ENCODE data around the gene NKAIN2. TPM values are rescaled to one million over a fixed set of nuclear protein-coding genes. Genes with fewer than 3 reads are reported as not detected.

Gene NKAIN2
- total RNA-seq, 1 experiment from 2014 or later, result 2.2 TPM

DNA sequence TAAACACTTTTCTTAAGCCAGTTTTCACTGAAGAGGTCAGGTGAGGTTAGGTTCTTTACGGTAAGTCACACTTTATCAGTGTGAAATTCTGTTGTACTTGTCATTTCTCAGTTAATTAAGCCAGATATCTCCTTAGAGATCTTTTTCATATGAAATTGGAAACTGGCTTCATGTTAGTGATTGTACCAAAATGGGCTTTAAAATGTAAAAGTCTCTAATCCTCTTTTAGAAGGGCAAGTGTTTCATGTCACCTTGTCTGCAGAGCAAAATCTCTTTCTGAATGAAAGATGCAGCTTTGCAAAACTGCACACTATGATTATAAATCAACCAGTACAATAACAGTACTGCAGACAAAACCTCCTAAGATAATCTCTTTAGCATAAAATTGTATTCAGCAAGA, 949.3 kb downstream of the NKAIN2 start:
- DNase-seq (ENCODE audit: low spot score), result peak; percentile 23
- POLR2A ChIA-PET (ENCODE audit: low non-redundant PET), result no interaction called here
- Histone ChIP-seq H3K4me3 (ENCODE audit: low read depth, low read length, poor library complexity, severe bottlenecking) (no peak overlapping the region), H3K4me1 (ENCODE audit: insufficient read depth, low read length, poor library complexity, severe bottlenecking) (peaks cover 34% of the 10 kb centered on the region), H3K9me3 (ENCODE audit: low read depth, low read length, poor library complexity, severe bottlenecking) (no peaks in the 10 kb centered on the region), H3K36me3 (ENCODE audit: insufficient read depth, low read length, poor library complexity, severe bottlenecking) (no peaks in the 10 kb centered on the region), H3K27me3 (replicated peaks; ENCODE audit: insufficient read depth, low read depth, low read length, poor library complexity) (no peaks in the 10 kb centered on the region), H3K27ac (ENCODE audit: low read depth, low read length, poor library complexity, severe bottlenecking) (no peak overlapping the region)
- intact Hi-C loops (cut with micrococcal nuclease; ENCODE audit: unreplicated experiment), result no loop called here
- no peak for TF ChIP-seq CTCF (conservative IDR thresholded peaks at IDR 0.05; ENCODE audit: low read depth, low read length)
- TF ChIP-seq EZH2 (IDR thresholded peaks at IDR 0.05; ENCODE audit: borderline replicate concordance, low read depth, low read length, poor library complexity, severe bottlenecking), result no peak
- BruUV-seq (replicated peaks), result no TSS peak
- CTCF ChIA-PET, result no interaction called here

DNA sequence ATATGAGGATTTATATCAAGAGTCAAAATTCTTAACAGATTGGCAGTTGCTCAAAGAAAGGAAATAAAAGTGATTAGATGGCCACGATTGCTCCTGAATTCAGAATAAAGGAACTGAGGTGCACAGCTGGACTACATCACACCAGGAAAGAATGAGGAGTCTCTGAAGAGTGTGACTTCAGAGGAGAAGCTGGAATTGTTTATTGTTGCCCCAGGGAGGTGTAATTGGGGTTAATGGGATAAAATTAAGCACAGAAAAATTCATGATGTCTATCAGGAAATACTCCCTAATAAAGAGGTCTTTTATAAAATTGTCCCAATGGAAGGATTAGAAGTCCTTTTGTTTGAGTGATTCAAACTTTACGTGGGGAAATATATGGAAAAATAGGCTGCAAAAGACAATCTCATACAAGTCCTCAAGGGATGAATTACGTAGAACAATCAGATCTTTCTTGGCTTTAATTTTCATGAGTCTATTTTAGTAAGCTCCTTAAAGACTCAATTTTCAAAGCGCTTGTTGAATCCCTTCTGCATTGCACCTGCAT, 950.0 kb downstream of the NKAIN2 start:
- no TSS peak for BruUV-seq (replicated peaks)
- DNase-seq (ENCODE audit: low spot score), result peak; percentile 81
- Histone ChIP-seq H3K9me3 (ENCODE audit: low read depth, low read length, poor library complexity, severe bottlenecking) (no peaks in the 10 kb centered on the region), H3K4me1 (ENCODE audit: insufficient read depth, low read length, poor library complexity, severe bottlenecking) (peaks cover 40% of the 10 kb centered on the region), H3K4me3 (ENCODE audit: low read depth, low read length, poor library complexity, severe bottlenecking) (no peak overlapping the region), H3K27ac (ENCODE audit: low read depth, low read length, poor library complexity, severe bottlenecking) (no peak overlapping the region), H3K36me3 (ENCODE audit: insufficient read depth, low read length, poor library complexity, severe bottlenecking) (no peaks in the 10 kb centered on the region), H3K27me3 (replicated peaks; ENCODE audit: insufficient read depth, low read depth, low read length, poor library complexity) (no peaks in the 10 kb centered on the region)
- intact Hi-C loops (cut with micrococcal nuclease; ENCODE audit: unreplicated experiment), result no loop called here
- TF ChIP-seq CTCF (conservative IDR thresholded peaks at IDR 0.05; ENCODE audit: low read depth, low read length) (no peak), EZH2 (IDR thresholded peaks at IDR 0.05; ENCODE audit: borderline replicate concordance, low read depth, low read length, poor library complexity, severe bottlenecking) (no peak)
- POLR2A ChIA-PET (ENCODE audit: low non-redundant PET), result interaction anchor here (0.6 kb wide), 1 partner anchor 677 kb away, joined by 4 read pairs; no protein-coding TSS in a partner anchor
- CTCF ChIA-PET, result no interaction called here

GRCh38 chr6:124755321-124755720, 951.7 kb downstream of the NKAIN2 start:
- Histone ChIP-seq H3K27me3 (replicated peaks; ENCODE audit: insufficient read depth, low read depth, low read length, poor library complexity) (no peaks in the 10 kb centered on the region), H3K27ac (ENCODE audit: low read depth, low read length, poor library complexity, severe bottlenecking) (no peak overlapping the region), H3K9me3 (ENCODE audit: low read depth, low read length, poor library complexity, severe bottlenecking) (no peaks in the 10 kb centered on the region), H3K4me1 (ENCODE audit: insufficient read depth, low read length, poor library complexity, severe bottlenecking) (peaks cover 45% of the 10 kb centered on the region), H3K36me3 (ENCODE audit: insufficient read depth, low read length, poor library complexity, severe bottlenecking) (no peaks in the 10 kb centered on the region), H3K4me3 (ENCODE audit: low read depth, low read length, poor library complexity, severe bottlenecking) (no peak overlapping the region)
- no peak for DNase-seq (ENCODE audit: low spot score)
- intact Hi-C loops (cut with micrococcal nuclease; ENCODE audit: unreplicated experiment), result no loop called here
- no peak for TF ChIP-seq CTCF (conservative IDR thresholded peaks at IDR 0.05; ENCODE audit: low read depth, low read length)
- no peak for TF ChIP-seq EZH2 (IDR thresholded peaks at IDR 0.05; ENCODE audit: borderline replicate concordance, low read depth, low read length, poor library complexity, severe bottlenecking)
- BruUV-seq (replicated peaks), result no TSS peak
- POLR2A ChIA-PET (ENCODE audit: low non-redundant PET), result no interaction called here
- CTCF ChIA-PET, result no interaction called here
